Stimulated activated CD8-positive, alpha-beta memory T cell treated with anti-CD3 and anti-CD28 coated beads, Interleukin-7, amount 100 ng/mL, for 24 hours (primary cell): ENCODE data around the gene LY86.

ENCODE experiments used
- DNase-seq: peaks from one replicate; pipeline ENCODE4 v3.0.0-alpha.2; 2020; ENCODE audit warnings: low read depth

Gene LY86

DNA sequence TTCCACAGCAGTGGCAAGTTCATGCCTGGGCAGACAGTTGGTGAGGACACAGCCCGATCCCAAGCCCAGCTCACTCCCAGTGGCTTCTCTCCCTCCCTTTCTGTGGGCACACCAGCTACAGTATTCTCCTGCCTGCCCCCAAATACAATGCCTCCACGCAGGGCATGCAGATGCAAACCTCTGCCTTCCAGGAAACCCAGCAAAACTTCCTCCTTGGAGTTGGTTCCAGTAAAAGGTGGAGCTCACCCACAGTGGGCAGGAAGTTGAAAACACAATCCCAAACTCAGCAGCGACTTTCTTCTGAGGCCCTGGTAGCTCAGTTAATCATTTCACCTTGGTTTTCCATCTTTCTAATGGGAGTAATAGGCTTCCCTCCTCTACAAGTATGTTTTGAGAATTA is 93.7 kb downstream of the LY86 start:
- DNase-seq, result no peak

DNA sequence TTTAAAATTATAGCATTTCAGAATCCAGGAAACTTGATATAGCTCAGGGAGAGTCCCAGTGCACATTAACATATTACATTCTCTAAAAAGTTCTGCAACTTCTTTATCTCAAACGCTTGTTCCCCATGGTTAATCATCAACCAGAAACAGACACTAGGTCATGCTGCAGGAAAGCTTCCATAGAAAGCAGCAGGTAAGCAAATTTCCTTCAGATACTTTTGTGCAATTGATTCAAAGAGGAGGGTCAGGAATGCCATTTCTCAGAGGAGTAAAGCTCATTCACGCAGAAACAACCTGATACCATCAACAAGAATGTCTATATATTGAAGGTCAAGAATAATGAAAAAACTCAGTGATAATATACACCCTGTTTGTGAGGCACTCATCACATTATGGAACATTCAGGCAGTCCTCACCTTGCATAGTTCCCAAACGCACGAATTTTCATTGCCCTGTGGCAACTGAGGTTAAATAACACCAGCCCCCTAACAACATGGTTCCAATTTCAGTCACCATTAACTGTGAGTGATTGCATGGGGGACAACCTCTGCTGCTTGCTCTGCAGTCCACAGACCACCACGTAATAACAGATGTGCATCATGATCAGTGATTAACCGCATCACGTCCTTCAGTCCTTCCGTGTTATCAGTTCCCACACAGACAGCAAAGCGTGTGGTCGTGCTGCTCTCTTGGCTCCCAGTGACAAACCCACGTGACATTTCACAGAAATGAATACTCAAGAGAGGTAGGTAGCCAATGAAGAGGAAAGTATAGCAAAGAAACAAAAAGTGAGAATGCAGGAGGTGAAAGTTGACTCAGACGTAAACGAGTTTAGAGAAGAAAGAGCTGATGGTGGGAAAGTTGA is 95.7 kb downstream of the LY86 start:
- DNase-seq, result no peak

- no peak for DNase-seq
Observed at GRCh38 chr6:6685249-6686040, 96.9 kb downstream of the LY86 start.

DNA sequence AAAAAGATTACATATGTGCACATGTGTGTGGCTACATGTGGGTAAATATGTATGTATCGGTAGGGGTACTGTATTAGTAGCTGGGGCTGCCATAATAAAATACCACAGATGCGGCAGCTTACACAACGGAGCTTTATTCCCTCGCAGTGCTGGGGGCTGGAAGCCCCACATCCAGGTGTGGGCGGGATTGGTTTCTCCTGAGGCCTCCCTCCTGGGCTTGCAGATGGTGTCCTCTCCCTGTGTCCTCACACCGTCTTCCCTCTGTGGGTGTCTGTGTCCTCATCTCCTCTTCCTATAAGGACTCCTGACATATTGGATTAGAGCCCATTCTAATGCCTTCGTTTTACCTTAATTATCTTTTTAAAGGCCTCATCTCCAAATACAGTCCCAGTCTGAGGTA is 97.7 kb downstream of the LY86 start:
- no peak for DNase-seq

GRCh38 chr6:6686748-6687601 is 98.5 kb downstream of the LY86 start:
- no peak for DNase-seq

- no peak for DNase-seq
Observed at GRCh38 chr6:6688283-6688682, 99.8 kb downstream of the LY86 start.

GRCh38 chr6:6688951-6689350 is 100.4 kb downstream of the LY86 start:
- no peak for DNase-seq

DNA sequence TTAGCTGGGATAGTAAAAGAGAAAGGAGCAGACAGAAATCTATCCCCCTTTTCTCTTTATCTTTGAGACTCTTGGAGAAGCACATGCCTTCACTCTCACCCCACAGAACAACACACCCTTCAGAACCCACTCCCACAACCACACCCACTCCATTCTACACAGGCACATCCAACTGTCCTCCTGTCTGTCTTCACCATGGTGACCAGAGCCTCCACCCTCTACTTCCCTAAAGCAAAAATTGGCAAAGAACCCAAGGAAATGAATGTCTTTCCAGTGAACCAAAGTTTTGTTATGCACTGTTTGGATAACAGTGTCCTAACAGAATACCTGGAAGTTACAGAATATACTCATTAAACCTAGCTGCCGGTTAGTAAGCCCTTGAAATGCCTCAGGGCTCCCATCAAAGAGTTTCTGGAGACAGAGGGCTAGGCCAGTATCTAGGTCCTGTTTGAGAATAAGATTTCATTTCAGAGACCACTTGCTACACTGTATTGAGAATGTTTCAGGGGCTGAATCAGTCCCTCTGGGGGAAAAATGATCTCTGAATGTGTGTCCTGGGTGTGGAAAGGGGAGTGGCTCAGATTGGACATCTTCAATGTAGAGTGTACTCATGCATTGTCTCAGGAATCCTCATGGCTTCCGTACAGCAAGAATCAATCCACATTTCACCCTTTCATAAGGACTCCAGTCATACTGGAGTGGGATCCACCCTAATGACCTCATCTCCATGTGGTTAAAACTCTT is 101.1 kb downstream of the LY86 start:
- no peak for DNase-seq

- no peak for DNase-seq
Observed at GRCh38 chr6:6690144-6690483, 101.6 kb downstream of the LY86 start.

- no peak for DNase-seq
Observed at GRCh38 chr6:6694368-6694780, 105.9 kb downstream of the LY86 start.

- DNase-seq, result no peak
Observed at GRCh38 chr6:6694825-6695624, 106.5 kb downstream of the LY86 start.

GRCh38 chr6:6695625-6696276 is 107.2 kb downstream of the LY86 start:
- no peak for DNase-seq

DNA sequence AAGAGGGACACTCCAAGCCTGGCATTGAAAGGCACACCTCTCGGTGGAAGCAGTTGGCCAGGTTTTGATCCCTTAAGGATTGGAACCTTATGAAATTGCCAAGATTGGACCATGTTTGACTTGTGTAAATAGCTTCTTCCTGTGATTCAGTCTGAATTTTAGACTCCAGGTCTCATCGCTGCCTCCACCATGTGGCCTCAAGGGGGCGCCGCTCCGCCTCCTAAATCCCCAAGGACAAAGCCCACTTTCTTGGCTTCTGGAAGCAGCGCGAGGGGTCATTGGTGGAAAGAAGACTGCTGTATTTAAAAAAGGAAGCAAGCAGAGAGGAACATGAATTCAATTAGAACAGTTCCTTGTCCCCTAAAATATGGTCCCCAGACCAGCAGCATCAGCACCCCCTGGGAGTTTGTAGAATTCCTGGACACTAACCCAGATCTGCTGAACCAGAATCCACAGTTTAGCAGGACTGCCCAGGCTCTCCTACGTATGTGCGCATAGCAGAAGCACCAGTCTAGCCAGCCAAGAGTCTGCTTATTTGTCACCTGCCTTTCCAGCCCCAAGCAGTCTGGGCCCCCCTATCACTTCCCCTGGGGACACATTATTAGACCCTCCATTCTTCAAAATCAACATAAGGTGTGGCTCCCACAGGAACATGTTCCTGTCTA is 108.5 kb downstream of the LY86 start:
- no peak for DNase-seq

- no peak for DNase-seq
Observed at GRCh38 chr6:6697620-6698019, 109.1 kb downstream of the LY86 start.

- no peak for DNase-seq
Observed at GRCh38 chr6:6699741-6700367, 111.3 kb downstream of the LY86 start.

DNA sequence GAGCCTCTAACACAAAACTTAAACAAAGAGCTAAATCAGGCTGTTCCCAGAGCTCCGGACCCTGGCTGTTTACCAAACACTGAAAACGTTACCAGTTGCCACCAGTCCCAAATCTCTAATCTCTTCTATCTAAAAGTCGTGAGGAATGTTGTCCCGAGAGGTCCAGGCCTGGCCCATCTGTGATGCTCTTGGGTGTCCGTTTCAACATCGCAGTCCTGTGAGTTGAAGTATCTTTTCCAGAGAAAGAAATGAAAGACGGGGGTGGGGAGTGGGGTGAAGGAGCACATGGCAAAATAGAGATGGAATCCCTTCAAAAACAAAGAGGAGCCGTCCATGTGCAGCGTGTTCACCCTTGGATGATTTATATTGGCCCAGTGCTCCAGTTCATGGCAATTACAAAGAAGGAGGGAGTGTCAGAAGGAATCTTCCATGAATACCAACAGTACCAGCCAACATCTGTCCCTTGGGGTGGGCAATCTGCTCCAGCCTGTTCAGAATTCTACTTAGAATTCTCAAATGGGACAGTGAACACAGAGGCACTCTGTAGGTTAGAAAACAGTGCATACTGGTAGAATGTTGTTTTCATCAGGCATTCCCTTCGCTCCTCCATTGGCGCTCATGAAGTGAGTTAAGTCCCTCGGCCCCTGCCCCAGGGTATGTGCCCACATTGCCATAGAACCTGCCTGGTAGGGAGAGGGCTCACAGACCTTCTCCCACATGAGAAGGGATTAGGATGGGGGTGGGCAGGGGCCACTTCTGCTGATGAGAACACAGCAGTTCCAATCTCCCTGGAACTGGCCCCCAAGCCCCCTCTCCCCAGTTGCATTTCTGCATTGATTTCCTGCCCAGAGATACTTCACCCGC is 112.1 kb downstream of the LY86 start:
- DNase-seq, result no peak

- DNase-seq, result no peak
Observed at GRCh38 chr6:6701864-6702263, 113.3 kb downstream of the LY86 start.

- no peak for DNase-seq
Observed at GRCh38 chr6:6703699-6704098, 115.2 kb downstream of the LY86 start.
